K562 (cell line): ENCODE data around the gene VPS11. TPM values are rescaled to one million over a fixed set of nuclear protein-coding genes. Genes with fewer than 3 reads are reported as not detected.

ENCODE experiments used
- ATAC-seq: fragments of 200-7000 bp; cut with Tn5 transposase; 3 replicates; pipeline ENCODE4 v1.9.1; 2020; ENCODE audit warnings: moderate library complexity
- BruUV-seq: library from RNA; stranded (reverse); fragments of 400-500 nt; replicated peaks from 2 replicates; lab custom pipeline; 2021; lab: Mats Ljungman, UMichigan
- CTCF ChIA-PET: fragments of 300-600 bp; formaldehyde crosslinking; extraction: SDS; loops from one replicate; lab custom pipeline; 2021; ENCODE audit warnings: low intra/inter-chr PET ratio; lab: Yijun Ruan, JAX
- POLR2A ChIA-PET: fragments of 300-600, 350-650 bp; sonication (Branson Sonifier 250); formaldehyde crosslinking; extraction: SDS; loops from one replicate; lab custom pipeline; 2021; ENCODE audit warnings: antibody characterized with exemption, inconsistent platforms; lab: Yijun Ruan, JAX
- DNase-seq, 4 experiments: peaks; one replicate each; pipeline versions ENCODE4 v3.0.0 to v3.0.0-alpha.2; 2011 to 2018; ENCODE audit warnings: low spot score in 3 of 4, mixed read lengths in 3 of 4; ENCODE audit errors: extremely low read depth in 1 of 4
- FAIRE-seq: peaks from 2 replicates; lab custom pipeline; 2011; peaks lifted over from hg19 to GRCh38; lab: Jason Lieb, UNC
- H2AFZ ChIP-seq: 2 replicates; pipeline ENCODE4 v1.6.0; 2011; ENCODE audit warnings: low read depth, low read length, control low read depth, inconsistent platforms
- H3K27ac ChIP-seq: fragments of 200-600 bp; 3 replicates; pipeline ENCODE4 v1.8.0; 2011; ENCODE audit warnings: low read depth, mild to moderate bottlenecking, control low read depth, inconsistent platforms, low read length, moderate library complexity, mixed read lengths; ENCODE audit errors: extremely low read depth
- H3K27me3 ChIP-seq, 2 experiments: fragments of 300-600 bp in 1 of 2; 2 replicates in 1 of 2; 3 replicates in 1 of 2; pipeline versions ENCODE4 v1.6.0 to v1.8.0; 2011; ENCODE audit warnings: inconsistent platforms in 2 of 2, low read length in 2 of 2, mild to moderate bottlenecking in 1 of 2, mixed read lengths in 1 of 2, moderate library complexity in 1 of 2; ENCODE audit not compliant: control insufficient read depth in 2 of 2, insufficient read depth in 2 of 2
- H3K36me3 ChIP-seq: fragments of 300-600 bp; 3 replicates; pipeline ENCODE4 v1.8.0; 2011; ENCODE audit warnings: mild to moderate bottlenecking, low read length, inconsistent platforms; ENCODE audit not compliant: control insufficient read depth, insufficient read depth
- H3K4me1 ChIP-seq, 2 experiments: fragments of 200-600 bp in 1 of 2; replicated peaks in 1 of 2; 2 replicates in 1 of 2; 3 replicates in 1 of 2; pipeline versions ENCODE4 v1.5.1 to v1.8.0; 2011; ENCODE audit warnings: inconsistent platforms in 2 of 2, low read length in 2 of 2, mild to moderate bottlenecking in 1 of 2, mixed read lengths in 1 of 2, moderate library complexity in 1 of 2; ENCODE audit not compliant: control insufficient read depth in 2 of 2, insufficient read depth in 2 of 2
- H3K4me2 ChIP-seq: 2 replicates; pipeline ENCODE4 v1.6.1; 2011; ENCODE audit warnings: low read length, control low read depth, inconsistent platforms, mixed read lengths; ENCODE audit not compliant: insufficient read depth
- H3K4me3 ChIP-seq: fragments of 200-600 bp; sonication (generic), shearing (Covaris generic); 2 replicates; pipeline ENCODE4 v1.5.1; 2016; ENCODE audit warnings: control low read depth, inconsistent platforms
- H3K79me2 ChIP-seq: fragments of 200-600 bp; 3 replicates; pipeline ENCODE4 v1.8.0; 2011; ENCODE audit warnings: low read length, inconsistent platforms; ENCODE audit not compliant: control insufficient read depth, insufficient read depth
- H3K9ac ChIP-seq, 2 experiments: 2 replicates each; pipeline versions ENCODE4 v1.6.0 to v1.6.1; 2011; ENCODE audit warnings: low read depth in 2 of 2, low read length in 2 of 2, control low read depth in 1 of 2, inconsistent platforms in 1 of 2, mild to moderate bottlenecking in 1 of 2, mixed read lengths in 1 of 2; ENCODE audit not compliant: insufficient read depth in 1 of 2
- H3K9me1 ChIP-seq: one replicate; pipeline ENCODE4 v1.6.0; 2011; ENCODE audit warnings: inconsistent platforms, mild to moderate bottlenecking, low read length, moderate library complexity; ENCODE audit not compliant: control insufficient read depth, insufficient read depth
- H3K9me3 ChIP-seq: replicated peaks from 2 replicates; pipeline ENCODE4 v1.5.1; 2011; ENCODE audit warnings: low read depth, low read length, inconsistent platforms; ENCODE audit not compliant: control insufficient read depth, insufficient read depth
- H4K20me1 ChIP-seq: replicated peaks from 2 replicates; pipeline ENCODE4 v1.6.1; 2011; ENCODE audit warnings: low read length, inconsistent platforms, mixed read lengths; ENCODE audit not compliant: control insufficient read depth, insufficient read depth
- CTCF ChIP-seq, 3 experiments: IDR thresholded peaks in 2 of 3; conservative IDR thresholded peaks in 1 of 3; 2 replicates each; pipeline ENCODE4 v1.5.1; 2011 to 2012; ENCODE audit warnings: low read length in 3 of 3, mild to moderate bottlenecking in 3 of 3, control low read depth in 2 of 3, improper control_type of control experiment in 1 of 3, inconsistent platforms in 1 of 3, low read depth in 1 of 3, mixed read lengths in 1 of 3, moderate library complexity in 1 of 3; ENCODE audit not compliant: insufficient read depth in 2 of 3
- GTF2F1 ChIP-seq: IDR thresholded peaks from 2 replicates; pipeline ENCODE4 v1.6.1; 2011; ENCODE audit warnings: low read depth, low read length, improper control_type of control experiment
- MTA1 ChIP-seq: fragments of 450-650 bp; IDR thresholded peaks from 2 replicates; pipeline ENCODE4 v1.6.1; 2017; ENCODE audit warnings: borderline replicate concordance
- MTF1 ChIP-seq: fragments of 250-450 bp; sonication (Bioruptor Pico); IDR thresholded peaks from 2 replicates; pipeline ENCODE4 v1.9.0; 2021; ENCODE audit warnings: moderate library complexity, mild to moderate bottlenecking, inconsistent platforms, borderline replicate concordance
- NR2C1 ChIP-seq, 2 experiments: fragments of 450-650 bp; IDR thresholded peaks; 2 replicates each; pipeline ENCODE4 v1.6.1; 2017; ENCODE audit warnings: mild to moderate bottlenecking in 2 of 2, antibody characterized with exemption in 1 of 2, inconsistent platforms in 1 of 2, missing compliant biosample characterization in 1 of 2, missing genetic modification characterization in 1 of 2
- SIX5 ChIP-seq, 2 experiments: IDR thresholded peaks; 2 replicates each; pipeline ENCODE4 v1.6.1; 2011; ENCODE audit warnings: low read length in 2 of 2, borderline replicate concordance in 1 of 2, low read depth in 1 of 2, mild to moderate bottlenecking in 1 of 2, moderate library complexity in 1 of 2; ENCODE audit not compliant: insufficient read depth in 1 of 2
- SMC3 ChIP-seq: conservative IDR thresholded peaks from 2 replicates; pipeline ENCODE4 v1.6.1; 2011; ENCODE audit warnings: low read depth, low read length, improper control_type of control experiment; ENCODE audit not compliant: insufficient read depth
- ZNF431 ChIP-seq: sonication (generic); formaldehyde crosslinking; IDR thresholded peaks from 2 replicates; pipeline ENCODE4 v1.8.0; 2022; ENCODE audit warnings: mild to moderate bottlenecking, missing genetic modification reagents
- ZNF445 ChIP-seq: fragments of 250-450 bp; sonication (Bioruptor Pico); IDR thresholded peaks from 2 replicates; pipeline ENCODE4 v1.4.0; 2020; ENCODE audit warnings: low read depth, mild to moderate bottlenecking, moderate library complexity
- WGBS: fragments of 100-300 bp; shearing (Covaris generic); methylation state at CpG from one replicate; pipeline ENCODE4 v1.1.6; 2016; ENCODE audit warnings: low coverage, mixed read lengths; ENCODE audit not compliant: insufficient coverage; ENCODE audit errors: missing lambda C conversion rate; 5-methylcytosine and 5-hydroxymethylcytosine counted together
- in situ Hi-C: fragments of 300-500 bp; cut with MboI; formaldehyde crosslinking; loops from 4 replicates; pipeline ENCODE4 v1.15.0; 2018; ENCODE audit warnings: inconsistent platforms, mixed read lengths
- intact Hi-C: fragments of 100-400 bp; cut with micrococcal nuclease; formaldehyde crosslinking; loops from 2 replicates; pipeline ENCODE4 v1.14.2; 2022
- polyA plus RNA-seq, 8 experiments: library from polyadenylated mRNA; depleted of rRNA in 4 of 8; stranded (reverse) in 5 of 8; unstranded in 3 of 8; fragments of >200 nt; fragmentation: Nextera tagmentation in 2 of 8; fragmentation: Illumina TruSeq in 1 of 8; extraction: Ambion mirVana in 2 of 8; extraction: Trizol in 1 of 8; gene quantifications; 2 replicates each; pipeline versions ENCODE4 v1.2.1 to v1.2.3, GENCODE V29; 2011 to 2014; ENCODE audit warnings: inconsistent platforms in 1 of 8, missing spikeins in 1 of 8
- total RNA-seq, 7 experiments: library from RNA; depleted of rRNA in 6 of 7; stranded (reverse); fragments of >200 nt in 6 of 7; fragmentation: Illumina TruSeq in 2 of 7; extraction: Trizol in 2 of 7; gene quantifications; 2 replicates each; pipeline versions ENCODE4 v1.2.1 to v1.2.3, GENCODE V29; 2011 to 2021; ENCODE audit warnings: low replicate concordance in 1 of 7
- TF ChIP-seq, protein P1 (sequence below): fragments of 250-450 bp; sonication (Bioruptor Pico); IDR thresholded peaks from 2 replicates; pipeline ENCODE4 v1.9.0; 2021; ENCODE audit warnings: mild to moderate bottlenecking, inconsistent platforms
- TF ChIP-seq, protein P2 (sequence below): sonication (generic); formaldehyde crosslinking; IDR thresholded peaks from 2 replicates; pipeline ENCODE4 v1.9.0; 2022; ENCODE audit warnings: mild to moderate bottlenecking, missing genetic modification reagents

The VPS11 gene
- total and polyA plus RNA-seq, 9 of the 15 experiments (the other 6 are each of a cell fraction or from before 2014, with no cell fraction given) = 14.1 to 35.5 (median 27.5) TPM

GRCh38 chr11:119100246-119100970, 32.8 kb downstream of the VPS11 start:
- H3K4me2 ChIP-seq = peak overlapping the region; percentile 96
- H4K20me1 ChIP-seq = no peaks in the 10 kb centered on the region
- H3K9me3 ChIP-seq = no peaks in the 10 kb centered on the region
- WGBS = 13% methylated on average over 11 of the region's 11 CpGs
- H3K36me3 ChIP-seq = peaks cover 37% of the 10 kb centered on the region
- FAIRE-seq (peak; percentile 44), DNase-seq (peak in 2 of 4 experiments; percentile 40 to 64), ATAC-seq (no peak)
- POLR2A ChIA-PET = interaction anchor here (0.6 kb wide), 1 partner anchor 227 kb away, joined by 3 read pairs; no protein-coding TSS in a partner anchor
- peaks cover 30% of the 10 kb centered on the region for H3K79me2 ChIP-seq
- in situ Hi-C loops (loop anchor here (5.0 kb wide), 1 partner anchor 97 kb away; no protein-coding TSS in a partner anchor), intact Hi-C loops (loop anchor here (2.0 to 5.0 kb wide), 4 partner anchors 57 to 188 kb away; partner anchors contain the start of genes RPS25, SLC37A4 and TRAPPC4)
- CTCF ChIA-PET = interaction anchor here (0.9 kb wide), 1 partner anchor 223 kb away, joined by 3 read pairs; no protein-coding TSS in a partner anchor
- BruUV-seq = no TSS peak
- peak overlapping the region; percentile 59 for H2AFZ ChIP-seq
- H3K9ac ChIP-seq = peak overlapping the region; percentile 94 to 96
- peaks cover 23 to 25% of the 10 kb centered on the region in 2 experiments; a peak in 4 of 5 replicates for H3K4me1 ChIP-seq
- H3K9me1 ChIP-seq = no peaks in the 10 kb centered on the region
- no peaks in the 10 kb centered on the region for H3K27me3 ChIP-seq
- peak overlapping the region; percentile 79 for H3K4me3 ChIP-seq
- peak overlapping the region; percentile 99; the same call in 2 of the 3 replicates for H3K27ac ChIP-seq
- no peak for TF ChIP-seq GTF2F1
- no peak for TF ChIP-seq ZNF431
- no peak for TF ChIP-seq MTF1 (CRISPR knock-in tag)
- TF ChIP-seq ZNF445 (CRISPR knock-in tag) = no peak
- TF ChIP-seq, protein P1, sequence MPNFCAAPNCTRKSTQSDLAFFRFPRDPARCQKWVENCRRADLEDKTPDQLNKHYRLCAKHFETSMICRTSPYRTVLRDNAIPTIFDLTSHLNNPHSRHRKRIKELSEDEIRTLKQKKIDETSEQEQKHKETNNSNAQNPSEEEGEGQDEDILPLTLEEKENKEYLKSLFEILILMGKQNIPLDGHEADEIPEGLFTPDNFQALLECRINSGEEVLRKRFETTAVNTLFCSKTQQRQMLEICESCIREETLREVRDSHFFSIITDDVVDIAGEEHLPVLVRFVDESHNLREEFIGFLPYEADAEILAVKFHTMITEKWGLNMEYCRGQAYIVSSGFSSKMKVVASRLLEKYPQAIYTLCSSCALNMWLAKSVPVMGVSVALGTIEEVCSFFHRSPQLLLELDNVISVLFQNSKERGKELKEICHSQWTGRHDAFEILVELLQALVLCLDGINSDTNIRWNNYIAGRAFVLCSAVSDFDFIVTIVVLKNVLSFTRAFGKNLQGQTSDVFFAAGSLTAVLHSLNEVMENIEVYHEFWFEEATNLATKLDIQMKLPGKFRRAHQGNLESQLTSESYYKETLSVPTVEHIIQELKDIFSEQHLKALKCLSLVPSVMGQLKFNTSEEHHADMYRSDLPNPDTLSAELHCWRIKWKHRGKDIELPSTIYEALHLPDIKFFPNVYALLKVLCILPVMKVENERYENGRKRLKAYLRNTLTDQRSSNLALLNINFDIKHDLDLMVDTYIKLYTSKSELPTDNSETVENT (CRISPR knock-in tag) = no peak
- TF ChIP-seq NR2C1 (IDR thresholded peaks at IDR 0.05) = peak; percentile 20; the same call in 1 of the 2 replicates
- TF ChIP-seq NR2C1 (tag; IDR thresholded peaks at IDR 0.05) = no peak
- TF ChIP-seq MTA1 = peak; percentile 47; the same call in 1 of the 2 replicates
- TF ChIP-seq SMC3 = 0 out of 2 replicates have a peak, but pooled peaks have one; percentile 22
- TF ChIP-seq SIX5 (IDR thresholded peaks at IDR 0.05; ENCODE audit: borderline replicate concordance in 1 of 2, insufficient read depth in 1 of 2, low read depth in 1 of 2, low read length in 2 of 2) = no peak
- TF ChIP-seq, protein P2, sequence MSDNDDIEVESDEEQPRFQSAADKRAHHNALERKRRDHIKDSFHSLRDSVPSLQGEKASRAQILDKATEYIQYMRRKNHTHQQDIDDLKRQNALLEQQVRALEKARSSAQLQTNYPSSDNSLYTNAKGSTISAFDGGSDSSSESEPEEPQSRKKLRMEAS (CRISPR knock-in tag) = no peak
- TF ChIP-seq CTCF (IDR thresholded peaks at IDR 0.05 in 2 of 3, conservative IDR thresholded peaks at IDR 0.05 in 1 of 3; ENCODE audit: insufficient read depth in 2 of 3, low read depth in 1 of 3, low read length in 3 of 3) = peak; percentile 48 to 77 (median 67); a peak in 5 of 6 replicates
